KMS-11 (cell line): ENCODE measurements around the gene KPTN.

Experiments
- H2AFZ ChIP-seq: fragments of 200-600 bp; sonication (generic); 2 replicates; pipeline ENCODE4 v1.6.1; 2016; ENCODE audit warnings: antibody characterized with exemption, mixed run types, low read depth
- H3K27ac ChIP-seq: fragments of 200-600 bp; sonication (generic); 2 replicates; pipeline ENCODE4 v1.6.1; 2016; ENCODE audit warnings: mild to moderate bottlenecking, mixed run types
- H3K27me3 ChIP-seq: fragments of 200-600 bp; sonication (generic); 2 replicates; pipeline ENCODE4 v1.6.1; 2017; ENCODE audit warnings: mild to moderate bottlenecking, low read depth, mixed run types, moderate library complexity; ENCODE audit not compliant: insufficient read depth
- H3K36me3 ChIP-seq: fragments of 200-600 bp; sonication (generic); 2 replicates; pipeline ENCODE4 v1.6.1; 2017; ENCODE audit warnings: mild to moderate bottlenecking, mixed run types; ENCODE audit not compliant: insufficient read depth
- H3K4me1 ChIP-seq: fragments of 200-600 bp; sonication (generic); 2 replicates; pipeline ENCODE4 v1.6.1; 2016; ENCODE audit warnings: mild to moderate bottlenecking, low read depth, mixed run types; ENCODE audit not compliant: poor library complexity, severe bottlenecking
- H3K4me2 ChIP-seq: fragments of 200-600 bp; sonication (generic); 2 replicates; pipeline ENCODE4 v1.7.0; 2016; ENCODE audit warnings: mild to moderate bottlenecking, mixed run types
- H3K4me3 ChIP-seq: fragments of 200-600 bp; sonication (generic); IDR thresholded peaks from 2 replicates; pipeline ENCODE4 v1.6.1; 2017; ENCODE audit warnings: low read depth, low read length, mixed read lengths; ENCODE audit not compliant: insufficient read depth
- H3K79me2 ChIP-seq: fragments of 200-600 bp; sonication (generic); 2 replicates; pipeline ENCODE4 v1.6.1; 2016; ENCODE audit warnings: low read depth, mixed run types; ENCODE audit not compliant: insufficient read depth
- H3K9ac ChIP-seq: fragments of 200-600 bp; sonication (generic); 2 replicates; pipeline ENCODE4 v1.6.1; 2016; ENCODE audit warnings: mild to moderate bottlenecking, mixed run types
- H4K20me1 ChIP-seq: fragments of 200-600 bp; sonication (generic); 2 replicates; pipeline ENCODE4 v1.6.1; 2016; ENCODE audit warnings: mild to moderate bottlenecking, mixed run types; ENCODE audit not compliant: insufficient read depth
- TF ChIP-seq, protein P1 (sequence below): fragments of 200-600 bp; sonication (generic); conservative IDR thresholded peaks from 2 replicates; pipeline ENCODE4 v1.6.1; 2017; ENCODE audit warnings: low read depth, mild to moderate bottlenecking, antibody characterized with exemption, low read length, moderate library complexity, mixed read lengths

KPTN gene

DNA sequence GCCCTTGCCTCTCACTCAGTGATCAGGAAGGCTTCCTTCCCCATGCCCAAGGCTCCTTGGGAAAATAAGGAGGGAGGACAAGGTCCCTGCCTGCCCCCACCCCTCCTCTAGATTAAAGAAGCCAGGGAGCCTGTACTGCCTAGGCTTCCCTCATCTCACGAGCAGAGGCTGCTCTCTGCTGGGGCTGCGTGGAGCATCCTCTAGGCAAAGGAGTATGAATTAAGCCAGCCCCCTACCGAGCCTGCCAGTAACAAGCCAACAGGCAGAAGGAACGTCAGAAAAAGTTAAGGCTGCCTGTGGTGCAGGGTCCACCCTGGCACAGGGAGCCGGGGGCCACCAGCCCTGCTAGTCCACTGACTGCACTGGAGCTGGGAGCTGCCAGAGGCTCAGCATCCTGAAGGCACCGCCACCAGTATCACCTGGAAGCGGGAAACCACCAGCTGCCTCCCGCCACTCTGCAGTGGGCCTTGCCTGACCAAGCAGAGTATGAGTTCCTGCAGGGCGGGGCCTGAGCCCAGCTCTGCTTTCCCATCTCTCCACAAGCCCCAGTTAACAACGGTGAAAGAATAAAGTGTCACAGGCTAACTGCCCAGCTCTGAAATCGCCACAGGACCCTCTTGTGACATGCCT, 24.0 kb upstream of the KPTN start:
- Histone ChIP-seq H4K20me1 (no peaks in the 10 kb centered on the region), H3K9ac (no peak overlapping the region)

DNA sequence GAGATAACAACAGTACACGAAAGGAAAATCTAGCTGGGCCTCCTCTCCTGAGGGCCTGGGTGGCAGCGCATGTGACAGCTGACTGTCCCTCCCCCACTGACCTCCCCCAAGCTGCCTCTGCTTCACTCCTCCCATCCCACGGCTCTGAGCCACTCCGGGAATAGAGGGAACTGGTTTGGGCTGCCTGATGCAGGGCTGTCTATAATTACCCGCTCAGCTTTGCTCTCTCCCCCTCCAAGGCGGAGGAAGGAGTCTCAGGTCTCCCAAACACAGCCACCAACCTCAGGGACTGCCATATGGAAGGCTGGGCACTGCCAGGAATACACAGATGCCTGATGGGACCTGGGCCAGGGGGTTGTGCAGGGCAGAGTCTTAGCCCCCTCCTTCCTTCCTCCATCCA, 23.0 kb upstream of the KPTN start:
- Histone ChIP-seq H3K27ac (no peak overlapping the region), H3K36me3 (no peaks in the 10 kb centered on the region), H3K4me2 (no peak overlapping the region), H3K27me3 (no peaks in the 10 kb centered on the region; the same call in 1 of the 2 replicates), H3K4me3 (no peak overlapping the region), H3K79me2 (peaks cover 34% of the 10 kb centered on the region; the same call in 1 of the 2 replicates), H3K4me1 (no peaks in the 10 kb centered on the region), H4K20me1 (no peaks in the 10 kb centered on the region), H3K9ac (no peak overlapping the region), H2AFZ (no peak overlapping the region)
- TF ChIP-seq, protein P1, sequence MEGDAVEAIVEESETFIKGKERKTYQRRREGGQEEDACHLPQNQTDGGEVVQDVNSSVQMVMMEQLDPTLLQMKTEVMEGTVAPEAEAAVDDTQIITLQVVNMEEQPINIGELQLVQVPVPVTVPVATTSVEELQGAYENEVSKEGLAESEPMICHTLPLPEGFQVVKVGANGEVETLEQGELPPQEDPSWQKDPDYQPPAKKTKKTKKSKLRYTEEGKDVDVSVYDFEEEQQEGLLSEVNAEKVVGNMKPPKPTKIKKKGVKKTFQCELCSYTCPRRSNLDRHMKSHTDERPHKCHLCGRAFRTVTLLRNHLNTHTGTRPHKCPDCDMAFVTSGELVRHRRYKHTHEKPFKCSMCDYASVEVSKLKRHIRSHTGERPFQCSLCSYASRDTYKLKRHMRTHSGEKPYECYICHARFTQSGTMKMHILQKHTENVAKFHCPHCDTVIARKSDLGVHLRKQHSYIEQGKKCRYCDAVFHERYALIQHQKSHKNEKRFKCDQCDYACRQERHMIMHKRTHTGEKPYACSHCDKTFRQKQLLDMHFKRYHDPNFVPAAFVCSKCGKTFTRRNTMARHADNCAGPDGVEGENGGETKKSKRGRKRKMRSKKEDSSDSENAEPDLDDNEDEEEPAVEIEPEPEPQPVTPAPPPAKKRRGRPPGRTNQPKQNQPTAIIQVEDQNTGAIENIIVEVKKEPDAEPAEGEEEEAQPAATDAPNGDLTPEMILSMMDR: no peak

More for the DNA sequence above, 24.0 kb upstream of the KPTN start:
- Histone ChIP-seq H3K4me3 (no peak overlapping the region), H3K4me1 (peaks cover 4% of the 10 kb centered on the region), H3K79me2 (peaks cover 45% of the 10 kb centered on the region; the same call in 1 of the 2 replicates), H3K27me3 (no peaks in the 10 kb centered on the region; the same call in 1 of the 2 replicates), H2AFZ (no peak overlapping the region), H3K36me3 (no peaks in the 10 kb centered on the region), H3K4me2 (no peak overlapping the region), H3K27ac (no peak overlapping the region)
- TF ChIP-seq, protein P1: no peak

DNA sequence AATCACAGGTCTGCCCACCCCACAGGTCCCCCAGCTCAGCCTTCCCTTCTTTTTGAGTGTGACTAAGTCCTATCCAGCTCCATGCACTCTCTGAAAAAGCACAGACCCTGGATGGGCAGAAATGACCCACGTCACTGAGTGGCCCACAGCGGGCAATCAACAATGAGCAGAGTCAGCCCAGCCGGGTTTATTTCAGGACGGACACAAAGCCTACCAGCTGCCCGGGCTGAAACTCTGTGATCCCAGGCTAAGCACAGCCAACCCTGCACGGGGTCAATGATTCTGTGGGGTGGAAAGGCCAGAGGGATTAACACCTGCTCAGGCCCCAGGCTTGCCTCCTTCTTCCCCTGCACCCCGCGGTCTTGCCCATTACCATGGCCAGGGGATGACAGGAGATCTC, 22.4 kb upstream of the KPTN start:
- Histone ChIP-seq H3K4me3 (no peak overlapping the region), H3K36me3 (no peaks in the 10 kb centered on the region), H3K79me2 (peaks cover 29% of the 10 kb centered on the region; the same call in 1 of the 2 replicates), H3K9ac (no peak overlapping the region), H3K27ac (no peak overlapping the region), H3K4me2 (no peak overlapping the region), H3K4me1 (no peaks in the 10 kb centered on the region), H2AFZ (no peak overlapping the region), H4K20me1 (no peaks in the 10 kb centered on the region), H3K27me3 (no peaks in the 10 kb centered on the region)
- TF ChIP-seq, protein P1: no peak

DNA sequence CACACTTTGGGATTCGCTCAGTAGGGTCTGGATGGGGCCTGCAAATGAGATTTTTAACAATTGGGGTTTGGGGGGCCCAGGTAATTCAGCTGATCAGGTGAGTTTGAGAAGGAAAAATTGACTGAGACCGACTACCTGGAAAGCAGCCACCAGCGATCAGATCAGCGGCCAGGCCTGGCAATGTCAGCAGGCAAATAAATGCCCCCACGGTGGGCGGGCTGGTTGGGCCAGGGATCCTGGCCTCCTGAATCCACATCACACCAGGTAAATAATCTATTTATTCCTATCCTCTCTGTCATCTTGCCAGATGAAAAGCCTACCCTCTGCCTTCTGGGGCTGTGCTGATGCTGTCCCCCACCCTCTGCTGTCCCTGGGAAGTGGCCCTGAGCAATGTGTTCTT, 21.5 kb upstream of the KPTN start:
- H3K4me2 ChIP-seq: no peak overlapping the region
- H3K4me1 ChIP-seq: no peaks in the 10 kb centered on the region
- H3K27ac ChIP-seq: no peak overlapping the region
- H3K36me3 ChIP-seq: no peaks in the 10 kb centered on the region
- H3K4me3 ChIP-seq: no peak overlapping the region
- H3K9ac ChIP-seq: no peak overlapping the region
- no peaks in the 10 kb centered on the region for H3K27me3 ChIP-seq
- TF ChIP-seq, protein P1: no peak
- H2AFZ ChIP-seq: no peak overlapping the region
- no peaks in the 10 kb centered on the region for H4K20me1 ChIP-seq
- H3K79me2 ChIP-seq: peaks cover 19% of the 10 kb centered on the region; the same call in 1 of the 2 replicates
